NCI-H1092 (cell line): ENCODE results near the gene FURIN.
A peak's percentile ranks its signal among the peaks of the same experiment; 100 is the strongest.
"Not testable (repeated sequence)": the region's sequence is repeated elsewhere in the genome, so short reads cannot be mapped to it uniquely, and the experiment has no call there.

Source experiments
- DNase-seq: peaks from one replicate; lab custom pipeline; 2025; lab: John Stamatoyannopoulos, UW

FURIN gene

GRCh38 chr15:90916461-90916860 is 48.1 kb downstream of the FURIN start:
- no peak for DNase-seq

- no peak for DNase-seq
These were observed 49.2 kb downstream of the FURIN start for GRCh38 chr15:90917569-90917968.

- no peak for DNase-seq
These were observed 49.8 kb downstream of the FURIN start for GRCh38 chr15:90918034-90918788.

GRCh38 chr15:90918835-90919234 is 50.4 kb downstream of the FURIN start:
- DNase-seq: no peak

- no peak for DNase-seq
These were observed 53.5 kb downstream of the FURIN start for GRCh38 chr15:90921887-90922286.

- DNase-seq: not testable (repeated sequence)
These were observed 54.4 kb downstream of the FURIN start for GRCh38 chr15:90922712-90923322.

GRCh38 chr15:90924375-90924774 is 56.0 kb downstream of the FURIN start:
- DNase-seq: no peak

GRCh38 chr15:90926766-90927165 is 58.4 kb downstream of the FURIN start:
- DNase-seq: not testable (repeated sequence)

- not testable (repeated sequence) for DNase-seq
These were observed 59.7 kb downstream of the FURIN start for GRCh38 chr15:90928106-90928505.

- no peak for DNase-seq
These were observed 61.0 kb downstream of the FURIN start for GRCh38 chr15:90929246-90930019.

GRCh38 chr15:90930861-90931574 is 62.6 kb downstream of the FURIN start:
- no peak for DNase-seq

GRCh38 chr15:90931575-90931827 is 63.1 kb downstream of the FURIN start:
- no peak for DNase-seq

GRCh38 chr15:90931828-90932659 is 63.7 kb downstream of the FURIN start, which contains the start of gene HDDC3:
Gene HDDC3 (minus strand): TSS chr15:90932549. CDS start chr15:90932540, 9 bp downstream.
- DNase-seq: peak; percentile 56

GRCh38 chr15:90932660-90932991 is 64.2 kb downstream of the FURIN start:
- DNase-seq: no peak
